GM21529 (cell line): Measurements from ENCODE around the gene BAZ2A.
A peak's percentile ranks its signal among the peaks of the same experiment; 100 is the strongest.

Experiments used
- ATAC-seq: cut with Tn5 transposase; IDR thresholded peaks from one replicate; pipeline ENCODE4 v1.9.1; 2021; ENCODE audit not compliant: unreplicated experiment

The BAZ2A gene

DNA sequence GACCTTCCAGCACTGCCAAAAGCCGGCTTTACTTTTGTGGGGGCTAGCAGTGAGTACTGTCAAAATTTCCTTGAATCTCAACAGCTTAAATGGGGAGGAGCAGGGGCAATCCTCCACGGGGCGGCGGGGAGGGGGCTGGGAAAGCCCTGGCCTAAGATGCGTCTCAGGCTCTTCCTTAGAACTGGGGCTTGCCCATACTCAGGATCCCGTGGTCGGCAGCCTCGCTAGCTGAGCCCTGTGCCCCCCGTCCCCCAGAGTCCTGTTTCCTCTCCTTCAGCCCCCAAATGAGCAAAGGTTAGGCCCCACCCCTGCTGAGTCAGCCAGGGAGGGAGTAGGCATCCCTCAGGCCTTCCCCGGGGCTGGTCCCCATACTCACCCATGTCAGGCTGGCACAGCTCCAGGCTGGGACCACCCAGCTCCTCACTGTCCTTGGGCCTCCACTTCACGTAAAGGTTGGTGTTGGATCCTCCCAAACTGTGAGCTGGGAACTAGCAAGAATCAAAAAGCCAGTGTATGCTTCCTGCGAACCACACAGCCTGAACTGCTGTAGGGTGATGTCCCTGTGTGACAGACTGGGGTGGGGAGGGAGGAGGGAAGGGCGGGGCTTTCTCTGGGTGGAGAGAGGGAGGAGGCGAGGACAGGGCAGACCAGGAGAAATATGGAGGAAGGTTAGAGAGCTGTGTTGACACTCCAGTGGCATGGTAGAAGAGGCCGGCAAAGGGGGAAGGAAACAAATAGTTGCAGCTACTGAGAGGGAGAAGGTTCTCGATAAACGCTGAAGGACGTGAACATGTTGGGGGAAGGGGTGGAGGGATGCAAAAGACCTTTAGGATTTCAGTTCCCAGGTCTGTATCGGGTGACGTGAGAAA, 5.9 kb upstream of the BAZ2A start:
- peak; percentile 41 for ATAC-seq

DNA sequence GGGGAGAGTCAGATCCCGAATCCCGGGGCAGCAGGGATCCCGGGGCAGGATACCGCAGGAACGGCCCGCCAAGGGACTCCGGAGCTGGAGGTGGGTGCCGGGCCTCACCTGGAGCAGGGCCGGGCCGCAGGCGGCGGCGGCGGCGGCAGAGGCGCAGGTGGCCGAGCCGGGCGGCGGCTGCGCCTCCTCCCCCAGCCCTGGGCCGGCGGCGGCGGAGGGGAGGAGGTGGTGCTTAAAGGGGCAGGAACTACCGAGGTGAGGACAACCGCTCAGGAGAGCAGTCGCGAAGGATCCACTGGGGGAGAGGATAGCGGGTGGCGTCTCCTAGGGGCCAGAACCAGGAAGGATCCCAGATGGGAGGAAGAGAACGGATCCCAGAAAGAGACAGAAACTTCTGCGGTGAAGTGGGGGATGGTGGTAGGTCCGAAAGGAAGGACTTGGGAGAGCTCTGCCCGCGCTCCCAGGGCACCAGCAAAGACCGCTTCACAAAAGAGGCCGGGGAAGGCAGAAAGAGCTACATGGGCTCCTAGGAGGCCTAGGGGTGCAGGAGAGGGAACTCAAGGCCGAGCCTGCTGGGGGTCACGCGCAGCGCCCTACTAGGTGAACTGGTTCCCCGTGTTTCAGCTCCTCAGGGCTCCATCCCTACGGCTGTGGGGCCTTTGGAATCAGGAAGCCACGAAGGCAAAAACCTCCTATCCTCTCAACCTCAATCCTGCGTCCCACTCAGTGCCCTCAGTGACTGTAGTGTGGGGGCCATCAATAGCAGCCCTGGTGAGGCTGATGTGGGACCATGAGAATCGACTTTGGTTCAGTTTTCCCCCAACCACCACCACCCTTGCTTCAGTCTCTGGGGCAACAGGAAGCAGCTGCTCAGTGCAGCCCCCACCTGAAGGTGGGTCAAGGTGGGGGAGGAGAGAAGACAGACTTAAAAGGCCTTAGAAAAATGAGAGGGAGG, 5.0 kb upstream of the BAZ2A start:
- ATAC-seq, result peak; percentile 26

DNA sequence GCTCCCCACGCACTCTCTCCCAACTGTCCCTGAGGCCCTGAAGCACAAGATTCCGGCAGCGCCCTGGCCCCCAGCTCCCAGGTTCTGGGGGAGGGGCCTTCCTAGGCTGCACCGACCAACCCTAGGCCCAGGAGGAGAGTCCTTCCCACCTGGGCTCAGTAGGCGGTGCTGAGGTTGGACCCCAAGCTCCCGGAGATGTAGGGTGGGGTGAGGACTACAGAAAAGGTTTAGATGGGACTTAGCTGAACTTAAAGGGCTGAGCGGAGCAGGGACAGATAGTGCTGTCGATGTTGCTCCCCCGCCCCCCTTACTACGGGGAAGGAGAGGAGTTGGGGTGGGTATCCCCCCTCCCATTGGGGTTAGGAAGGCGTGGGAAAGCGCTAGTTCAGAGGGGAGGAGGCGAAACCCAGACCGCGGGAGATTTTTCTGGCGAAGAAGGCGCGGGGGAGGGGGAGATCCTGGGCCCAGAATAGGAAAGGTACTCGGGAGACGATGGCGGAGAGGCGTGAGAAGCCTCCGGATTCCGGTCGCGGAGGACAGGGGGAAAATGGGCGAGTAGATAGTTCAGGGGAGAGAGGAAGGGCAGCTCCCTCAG, 4.2 kb upstream of the BAZ2A start:
- no peak for ATAC-seq

DNA sequence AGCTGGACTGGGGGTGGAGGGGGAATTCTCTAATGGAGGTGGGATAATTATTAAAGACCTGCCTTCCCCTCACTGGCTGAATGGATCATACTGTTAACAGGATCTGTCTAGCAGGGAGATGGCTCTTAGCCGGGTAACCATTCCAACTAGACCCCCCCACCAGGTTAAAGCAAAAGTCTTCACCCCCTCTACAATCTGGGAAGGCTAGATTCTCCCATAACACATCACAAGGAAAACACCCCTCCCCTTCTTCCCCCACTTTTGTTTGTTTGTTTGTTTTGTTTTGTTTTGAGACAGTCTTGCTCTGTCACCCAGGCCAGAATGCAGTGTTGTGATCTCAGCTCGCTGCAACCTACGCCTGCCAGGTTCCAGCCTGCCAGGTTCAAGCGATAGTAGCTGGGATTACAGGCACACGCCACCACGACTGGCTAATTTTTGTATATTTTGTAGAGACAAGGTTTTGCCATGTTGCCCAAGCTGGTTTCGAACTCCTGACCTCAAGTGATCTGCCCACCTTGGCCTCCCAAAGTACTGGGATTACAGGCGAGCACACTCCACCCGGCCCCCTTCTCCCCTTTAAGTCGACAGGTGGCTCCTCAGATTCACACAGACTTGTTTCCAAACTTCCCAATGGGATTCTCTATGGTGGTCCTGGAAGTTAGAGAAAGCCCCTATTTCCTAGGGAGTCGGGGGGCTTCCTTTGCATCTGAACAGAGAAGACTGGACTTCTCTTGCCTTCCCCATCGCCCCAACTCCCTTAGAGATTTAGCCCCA, 3.5 kb upstream of the BAZ2A start:
- ATAC-seq, result no peak

DNA sequence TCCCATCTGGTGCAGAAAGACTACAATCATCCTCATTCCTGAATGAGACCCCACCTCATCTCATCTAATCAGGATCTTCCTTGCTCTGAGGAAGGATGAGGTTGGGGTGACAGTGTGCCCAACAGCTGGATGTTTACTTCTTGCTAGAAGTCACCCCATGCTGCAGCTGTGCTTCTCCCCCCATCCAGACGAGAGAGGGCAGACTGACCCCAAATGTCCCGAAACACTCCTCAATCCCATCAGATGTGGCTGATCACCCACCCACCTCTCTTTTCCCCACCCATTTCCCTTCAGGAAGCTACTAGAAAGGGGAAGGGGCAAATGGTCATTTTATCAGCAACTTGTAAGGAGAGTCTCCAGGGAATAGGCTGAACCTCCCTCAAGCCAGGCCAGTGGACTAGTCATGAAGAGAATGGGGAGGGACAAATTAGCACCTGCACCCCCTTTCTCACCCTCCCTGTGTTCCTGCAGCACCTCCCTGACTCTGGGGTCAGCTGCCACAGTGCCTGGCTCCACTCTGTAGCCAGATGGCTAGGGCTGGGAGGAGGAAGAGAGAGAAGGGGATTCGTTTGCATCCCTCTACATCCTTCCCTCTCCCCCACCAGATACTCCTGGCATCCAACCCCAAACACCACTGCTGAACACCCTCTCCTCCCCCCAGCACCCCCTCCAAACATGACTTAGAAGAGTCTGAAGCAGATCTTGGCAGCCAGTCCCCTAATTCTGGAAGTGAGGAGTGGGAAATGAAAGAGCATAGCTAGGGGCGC, 2.8 kb upstream of the BAZ2A start:
- no peak for ATAC-seq

DNA sequence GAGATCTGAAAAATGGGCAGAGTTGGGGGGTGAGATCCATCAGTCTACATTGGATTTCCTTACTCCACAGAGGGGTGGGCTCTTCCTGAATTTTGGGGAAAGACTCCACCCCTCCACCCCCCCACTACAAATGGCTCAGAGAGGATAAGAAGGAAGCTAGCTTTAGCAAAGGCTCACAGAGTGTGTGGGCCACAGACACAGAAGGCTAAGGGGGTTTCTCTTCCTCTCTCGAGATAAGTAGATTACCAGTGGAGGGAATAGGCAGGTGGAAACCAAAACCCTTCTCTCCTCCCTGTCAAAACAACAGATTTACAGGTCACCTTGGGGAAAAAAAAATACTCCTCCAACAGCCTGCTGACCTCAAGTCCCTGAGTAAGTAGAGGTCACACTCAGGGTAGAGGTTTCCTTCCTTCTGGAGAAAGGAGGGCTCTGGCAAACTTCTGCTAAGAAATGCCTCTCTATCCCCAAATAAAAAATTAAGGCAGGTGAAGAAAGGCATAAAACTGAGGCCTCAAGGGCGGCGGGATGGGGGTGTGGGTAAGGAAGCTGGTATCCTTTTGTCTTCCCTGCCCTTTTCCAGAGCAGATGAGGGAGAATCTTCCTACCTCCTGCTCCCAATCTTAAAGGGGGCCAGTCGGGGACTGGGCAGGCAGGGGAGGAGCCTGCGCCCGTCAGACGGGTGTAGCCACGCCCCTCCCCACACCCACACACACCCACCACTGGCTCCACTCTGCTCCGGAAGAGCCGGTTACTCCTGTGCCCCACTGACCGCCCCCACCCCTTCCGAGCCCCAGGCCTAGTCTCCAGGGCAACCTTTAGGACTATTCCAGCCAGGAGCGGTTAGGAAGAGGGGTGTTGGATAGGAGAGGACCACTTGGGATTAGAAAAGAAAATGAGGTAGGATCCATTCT, 1.9 kb upstream of the BAZ2A start:
- ATAC-seq, result peak; percentile 20

DNA sequence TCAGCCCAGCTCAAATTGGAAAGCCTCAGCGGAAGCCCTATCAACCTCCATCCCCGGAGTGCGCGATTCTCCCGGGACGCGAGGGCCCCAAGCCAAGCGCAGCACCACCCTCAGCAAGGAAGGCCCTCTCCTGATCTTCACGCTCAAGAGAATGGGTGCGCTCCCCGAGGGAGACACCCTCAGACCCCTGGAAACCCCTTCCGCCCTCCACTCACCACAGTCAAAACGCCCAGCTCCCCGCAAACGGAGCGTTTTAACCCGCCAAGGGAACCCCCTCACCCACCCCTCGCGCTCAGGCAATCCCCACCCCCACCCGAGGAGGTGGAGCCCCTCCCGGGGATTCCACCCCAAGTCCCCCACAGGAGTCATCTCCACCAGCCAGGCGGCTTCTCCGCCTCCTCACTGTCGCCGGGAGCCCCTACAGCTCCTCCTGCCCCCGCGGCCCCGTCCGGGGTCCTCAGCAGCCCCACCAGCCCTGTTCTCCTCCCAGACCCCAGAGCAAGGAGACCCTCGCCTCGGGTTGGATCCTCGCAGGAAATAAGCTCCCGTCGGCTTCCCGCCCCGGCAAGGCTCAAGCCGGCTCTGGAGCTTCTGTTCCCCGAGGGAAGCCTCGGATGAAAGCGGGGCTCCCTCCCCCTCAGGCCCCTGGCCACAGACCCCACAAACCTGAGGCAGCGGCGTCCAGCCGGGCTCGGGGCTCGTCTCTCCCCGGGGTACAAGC, 507 bp downstream of the BAZ2A start:
- no peak for ATAC-seq

DNA sequence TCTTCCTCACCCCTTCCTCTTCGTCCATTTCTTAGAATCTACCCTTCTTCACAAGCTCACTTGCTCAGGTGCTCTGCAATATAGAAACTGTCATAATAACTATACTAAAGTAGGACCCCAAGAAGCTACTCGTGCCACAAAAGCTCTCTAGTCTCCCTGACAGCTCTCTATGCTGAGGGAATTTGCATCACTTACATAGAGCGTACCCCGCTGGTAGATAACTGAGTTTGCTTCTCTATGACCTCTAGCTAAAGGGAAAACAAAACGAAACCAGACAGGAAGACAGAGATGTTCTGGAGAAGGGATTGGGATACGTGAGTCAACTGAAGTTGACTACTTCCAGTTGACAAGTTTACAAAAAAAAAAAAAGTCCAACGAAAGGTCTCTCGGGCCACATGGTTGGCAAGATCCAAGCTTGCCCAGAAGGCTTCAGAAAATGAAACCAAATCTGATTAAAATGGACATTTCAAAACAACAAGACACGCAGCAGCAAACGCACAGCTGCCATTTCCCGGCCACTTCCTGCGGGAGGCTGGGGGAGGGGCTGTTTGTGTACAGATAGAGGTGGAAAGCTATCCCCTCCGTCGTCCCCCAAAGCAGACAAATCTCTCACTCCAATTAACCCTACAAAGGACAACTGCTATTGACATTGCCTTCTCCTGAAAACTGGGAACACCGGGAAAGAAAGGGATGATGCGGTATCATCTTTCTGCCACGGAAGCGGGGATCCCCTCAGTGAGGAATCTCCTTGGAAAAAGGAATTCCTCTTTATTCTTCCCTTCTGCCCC, 1.3 kb downstream of the BAZ2A start:
- ATAC-seq, result no peak

DNA sequence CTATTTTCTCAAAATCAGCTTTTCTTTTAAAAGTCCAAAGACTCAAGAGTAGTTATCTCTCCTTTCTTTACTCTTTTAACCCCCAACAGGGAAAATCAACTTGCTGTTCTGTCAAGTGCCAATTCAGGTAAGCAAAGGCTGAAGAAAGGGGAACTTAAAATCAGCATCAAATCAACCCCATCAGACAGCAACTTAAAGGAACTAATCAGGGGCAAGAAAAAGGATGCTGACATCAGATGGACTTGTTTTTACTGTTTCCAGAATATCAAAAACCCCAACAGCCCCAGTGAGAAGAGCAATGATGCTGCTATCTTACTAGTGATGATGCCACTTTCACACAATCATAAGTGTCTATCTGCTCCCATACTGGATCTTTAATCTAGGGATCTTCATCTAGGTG, 3.4 kb downstream of the BAZ2A start:
- ATAC-seq, result no peak

DNA sequence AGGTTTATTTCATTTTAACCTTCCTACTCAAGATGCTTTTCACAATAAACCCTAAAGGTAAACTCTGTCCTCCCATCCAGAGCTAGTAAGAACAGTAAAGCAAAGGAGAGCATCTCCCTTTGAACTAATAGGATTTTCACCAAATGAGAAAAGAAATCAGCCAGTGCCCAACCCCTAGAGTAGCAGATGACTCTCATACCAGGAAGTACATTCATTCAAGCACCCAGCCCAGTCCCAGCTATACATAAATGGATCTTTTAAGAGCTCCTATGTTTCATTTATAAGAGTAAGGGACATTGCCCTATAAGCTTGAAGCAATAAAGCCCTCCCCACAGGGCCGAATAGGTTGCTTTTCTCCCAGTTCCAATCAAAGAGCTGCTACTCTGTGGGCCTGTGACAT, 7.6 kb downstream of the BAZ2A start:
- no peak for ATAC-seq

DNA sequence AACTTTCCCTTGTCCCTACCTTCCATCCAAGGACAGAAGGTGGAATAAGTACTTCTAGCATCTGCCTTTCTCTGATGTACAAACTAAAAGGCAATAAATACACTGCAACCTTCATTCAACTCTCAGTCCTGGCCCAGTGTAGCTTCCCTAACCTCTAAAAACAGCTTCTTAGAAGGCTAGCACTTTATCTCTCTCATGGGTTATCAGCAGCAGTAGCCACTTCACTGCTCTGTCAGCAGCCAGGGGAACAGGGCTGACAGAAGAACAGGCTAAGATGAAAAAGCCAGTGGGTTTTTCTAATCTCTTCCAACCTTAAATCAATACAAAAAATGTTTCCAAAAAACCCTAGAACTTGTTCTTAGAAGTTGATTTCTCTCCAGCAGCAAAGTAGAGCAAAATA, 13.2 kb downstream of the BAZ2A start:
- ATAC-seq, result no peak

DNA sequence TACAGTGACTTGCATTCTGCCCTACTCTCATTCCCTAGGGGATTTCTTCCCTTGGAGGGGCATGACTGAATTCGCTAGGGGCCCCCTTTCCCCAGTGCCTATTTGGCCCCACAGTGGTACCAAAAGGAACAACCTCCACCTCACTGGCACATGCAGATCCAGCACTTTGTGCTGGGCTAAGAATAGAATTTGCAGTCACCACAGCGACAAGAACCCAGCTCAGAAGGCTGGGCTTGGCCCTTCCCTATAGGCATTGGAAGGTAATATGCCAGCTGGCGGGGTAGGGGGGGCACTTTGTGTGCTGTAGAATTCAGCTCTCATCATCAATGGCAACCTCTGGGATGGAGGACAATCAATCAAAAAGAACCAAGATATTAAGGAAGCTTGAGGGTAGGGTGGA, 13.9 kb downstream of the BAZ2A start:
- no peak for ATAC-seq

DNA sequence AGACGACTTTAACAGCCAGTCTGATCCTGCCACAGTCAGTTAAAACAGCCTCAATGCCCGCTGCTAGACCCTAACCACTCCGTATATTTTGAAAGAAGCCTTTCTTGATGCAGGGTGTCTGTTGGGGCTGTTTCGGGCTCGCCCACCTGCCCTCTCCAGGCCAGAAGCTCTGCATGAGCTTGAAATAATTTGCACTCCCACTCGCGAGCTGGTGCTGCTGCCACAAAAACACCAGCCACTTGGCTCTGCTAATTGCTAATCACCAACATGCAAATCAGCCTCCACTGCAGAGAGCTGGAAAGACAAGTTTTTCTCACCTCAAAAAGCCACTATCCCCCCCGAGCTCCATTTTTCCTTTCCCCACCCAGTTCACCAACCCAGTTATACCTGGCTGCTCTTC, 15.5 kb downstream of the BAZ2A start:
- no peak for ATAC-seq

DNA sequence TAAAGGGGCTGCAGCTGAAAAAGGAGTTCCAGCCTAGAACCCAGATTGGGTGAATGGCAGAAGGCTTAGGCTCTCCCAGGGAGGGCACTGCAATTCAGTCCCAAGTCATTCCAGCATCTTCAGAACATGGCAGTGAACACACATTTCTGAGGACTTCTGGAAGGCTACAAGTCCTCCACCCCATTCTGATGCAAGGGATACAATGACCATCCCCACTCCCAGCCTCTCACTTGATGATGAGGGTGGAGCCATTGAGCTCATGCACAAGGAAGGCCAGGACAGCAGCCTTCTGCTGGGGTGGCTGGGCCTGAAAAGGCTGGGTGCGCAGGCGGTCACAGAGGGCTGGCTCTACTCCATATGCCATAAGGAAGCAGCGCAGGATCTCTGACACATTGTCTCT, 25.8 kb downstream of the BAZ2A start:
- ATAC-seq, result no peak

DNA sequence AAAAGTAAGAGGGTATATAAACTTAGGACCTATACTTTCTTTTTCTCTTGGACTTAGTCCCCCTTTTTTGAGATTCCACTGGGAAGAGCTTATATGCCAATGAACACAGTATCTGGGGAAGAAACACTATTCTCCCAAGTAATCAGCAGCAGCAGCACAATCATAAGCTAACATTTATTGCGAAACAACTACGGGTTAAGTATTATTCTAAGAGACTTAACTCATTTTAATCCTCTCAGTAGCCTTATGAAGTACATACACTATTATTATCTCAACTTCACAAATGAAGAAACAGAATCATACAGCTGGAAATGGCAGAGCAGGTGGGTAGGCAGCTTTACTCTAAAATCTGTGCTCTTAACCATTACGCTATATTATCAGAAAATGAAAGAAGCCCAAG, 27.9 kb downstream of the BAZ2A start:
- no peak for ATAC-seq

DNA sequence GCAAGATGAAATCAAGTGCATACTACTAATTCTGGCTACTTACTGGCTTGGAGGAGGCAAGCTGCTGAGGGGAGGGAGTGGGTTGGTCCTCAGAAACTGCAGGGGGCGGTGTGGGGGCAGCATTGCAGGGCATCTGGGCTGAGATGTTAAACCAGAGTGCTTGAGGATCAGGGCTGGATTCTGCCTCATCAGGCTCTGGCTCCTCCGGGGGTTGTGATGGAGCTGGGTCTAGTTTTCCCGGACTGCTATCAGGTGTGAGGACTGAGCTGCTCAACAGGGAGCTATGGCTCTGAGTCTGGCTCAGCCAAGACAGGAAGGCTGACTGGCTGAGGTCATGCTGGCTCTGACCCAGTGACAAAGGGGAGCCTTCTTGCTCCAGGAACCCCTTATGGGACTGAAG, 28.6 kb downstream of the BAZ2A start:
- no peak for ATAC-seq

DNA sequence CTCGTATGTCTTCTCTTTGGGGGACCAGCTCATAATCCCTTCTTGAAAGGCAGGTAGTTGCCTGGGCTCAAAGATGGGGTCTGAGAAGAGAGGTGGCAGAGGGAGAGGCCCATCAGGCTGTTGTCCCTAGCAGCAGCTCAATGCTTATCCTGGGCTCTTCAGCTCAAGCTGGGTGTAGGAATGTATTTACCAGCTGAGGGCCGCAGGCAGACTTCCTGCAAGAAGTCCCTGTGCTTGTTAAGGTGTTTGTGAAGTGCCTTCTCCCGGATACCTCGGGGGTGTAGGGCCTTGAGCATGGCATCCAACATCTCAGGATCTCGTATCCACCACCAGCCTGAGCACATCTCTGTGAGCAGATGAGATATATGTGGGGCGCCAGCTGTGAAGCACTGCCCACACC, 29.4 kb downstream of the BAZ2A start:
- ATAC-seq, result no peak

DNA sequence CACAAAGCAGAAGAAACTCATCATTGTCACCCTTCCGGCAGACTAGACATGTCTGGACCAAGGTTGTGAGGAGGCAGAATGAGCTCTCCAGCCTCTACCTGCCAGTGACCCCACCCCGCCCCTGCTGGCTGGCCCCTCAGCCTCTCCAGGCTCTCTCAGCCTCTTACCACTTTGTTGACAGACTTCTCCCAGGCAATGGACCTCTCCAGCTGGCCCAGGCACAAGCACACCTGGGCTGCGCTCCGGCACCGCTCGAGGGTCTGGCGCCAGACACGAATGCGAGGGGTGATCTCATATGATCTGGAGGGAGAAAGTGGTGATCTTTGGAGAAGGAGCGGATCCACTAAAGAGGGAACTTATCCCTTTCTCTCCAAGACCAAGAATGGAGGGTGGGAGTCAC, 30.3 kb downstream of the BAZ2A start:
- no peak for ATAC-seq
